HG02623 (cell line): ENCODE data around the gene HES4.

Experiments used
- ATAC-seq: cut with Tn5 transposase; IDR thresholded peaks from one replicate; pipeline ENCODE4 v1.9.1; 2021; ENCODE audit warnings: moderate library complexity; ENCODE audit not compliant: unreplicated experiment

The HES4 gene

DNA sequence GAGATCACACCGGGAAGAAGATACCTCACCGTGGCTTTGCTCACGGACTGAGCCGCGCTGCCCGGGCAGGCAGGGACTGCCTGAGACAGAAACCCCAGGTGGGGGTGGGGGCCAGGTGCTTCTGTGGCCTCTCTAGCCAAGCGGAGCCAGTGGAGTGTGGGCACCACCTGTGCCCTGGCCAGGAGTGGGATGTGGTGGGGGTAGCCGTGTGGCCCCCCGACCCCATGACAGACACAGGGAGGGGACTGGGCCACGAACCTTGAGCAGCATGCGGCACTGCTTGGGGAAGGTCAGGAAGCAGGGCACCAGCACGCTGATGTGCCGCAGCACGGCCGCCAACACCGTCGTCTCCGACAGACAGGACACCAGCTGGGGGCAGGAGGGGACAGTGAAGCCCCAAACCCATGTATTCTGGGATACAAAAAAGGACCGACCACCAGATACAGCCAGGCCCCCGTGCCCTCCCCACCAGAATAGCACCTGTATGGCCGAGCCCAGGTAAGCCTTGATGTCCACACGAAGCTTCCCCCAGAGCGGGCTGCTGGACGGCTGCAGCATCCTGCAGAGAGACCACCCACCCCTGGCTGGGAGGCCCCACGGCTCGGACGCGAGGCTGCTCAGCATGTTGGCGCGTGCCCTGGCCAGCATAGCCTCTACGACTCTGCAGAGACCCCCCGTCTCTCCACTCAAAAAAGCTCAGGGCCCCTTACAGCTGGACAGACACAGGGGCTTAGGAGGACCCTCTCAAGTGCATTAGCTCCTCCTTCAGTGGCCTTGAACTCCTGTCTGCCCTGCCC, 46.2 kb downstream of the HES4 start:
- ATAC-seq, result no peak

DNA sequence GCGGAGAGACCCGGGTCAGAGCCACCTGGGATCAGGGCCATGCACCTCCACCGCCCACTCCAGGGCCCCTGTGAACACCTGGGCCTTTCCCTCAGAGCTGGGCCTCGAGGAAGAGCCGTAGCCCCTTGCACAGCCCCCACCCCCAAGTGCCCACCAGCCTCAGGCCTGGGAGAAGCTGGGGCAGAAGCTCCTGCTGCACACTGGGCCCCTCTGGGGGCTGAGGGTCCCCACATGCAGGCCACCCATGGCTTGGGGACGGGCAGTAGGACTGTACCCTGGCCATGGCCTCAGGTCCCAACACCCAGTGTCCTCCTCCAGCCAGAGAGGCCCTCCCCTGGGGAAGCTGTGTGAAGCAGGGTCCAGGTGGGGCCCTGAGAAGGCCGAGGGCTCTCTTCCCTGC, 47.3 kb downstream of the HES4 start:
- no peak for ATAC-seq

DNA sequence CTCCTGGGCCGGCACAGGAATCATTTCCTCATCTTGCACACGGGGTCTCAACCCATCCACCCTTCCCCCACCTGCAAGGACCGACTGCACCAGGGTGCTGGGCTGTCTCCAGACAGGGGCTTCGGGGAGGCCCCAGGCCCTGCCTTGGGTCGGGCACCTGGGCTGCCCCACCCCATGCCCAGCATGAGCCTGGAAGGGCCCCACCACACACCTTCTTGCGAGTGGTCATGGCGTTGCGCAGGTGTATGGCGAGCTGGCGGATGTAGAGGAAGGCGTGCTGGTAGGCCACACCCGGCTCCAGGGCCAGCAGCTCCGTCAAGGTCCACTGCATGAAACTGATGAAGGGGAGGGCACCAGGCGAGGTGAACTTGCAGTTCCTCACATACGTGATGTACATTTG, 47.7 kb downstream of the HES4 start:
- no peak for ATAC-seq

DNA sequence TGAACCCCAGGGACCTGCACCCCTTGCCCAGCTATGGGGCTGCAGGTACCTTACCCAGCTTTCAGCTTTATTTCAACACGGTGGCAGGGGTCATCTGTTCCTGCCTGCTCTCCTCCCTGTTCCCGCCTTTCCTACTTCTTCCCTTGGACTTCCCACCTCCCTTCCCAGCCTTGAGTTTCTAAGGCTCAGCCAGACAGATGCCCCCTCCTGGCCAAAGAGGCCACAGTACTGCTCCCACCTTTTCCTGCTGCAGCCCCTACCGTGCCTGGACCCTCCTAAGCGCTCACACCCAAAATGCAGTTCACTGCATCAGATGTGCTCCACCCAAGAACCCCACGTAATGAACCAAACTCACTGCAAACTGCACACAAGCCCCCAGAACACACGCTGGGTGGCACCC, 48.5 kb downstream of the HES4 start:
- no peak for ATAC-seq

DNA sequence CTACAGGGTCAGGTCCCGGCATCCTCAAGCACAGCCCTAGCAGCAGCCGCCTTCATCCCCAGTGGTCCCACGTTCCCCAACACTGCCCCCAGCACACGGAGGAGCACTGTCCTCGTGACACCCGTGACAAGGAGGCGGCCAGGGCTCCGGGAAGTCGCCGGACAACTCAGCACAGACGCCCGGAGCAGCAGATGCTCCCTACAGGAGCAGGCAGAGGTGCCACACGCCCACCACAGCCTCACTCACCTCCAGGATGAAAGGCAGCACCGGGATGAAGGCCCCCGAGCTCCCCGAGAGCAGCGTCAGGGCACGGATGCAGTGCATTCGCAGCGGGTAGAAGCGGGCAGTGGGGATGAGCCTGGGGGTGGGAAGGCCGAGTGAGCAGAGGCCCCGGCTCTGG, 49.0 kb downstream of the HES4 start:
- no peak for ATAC-seq

DNA sequence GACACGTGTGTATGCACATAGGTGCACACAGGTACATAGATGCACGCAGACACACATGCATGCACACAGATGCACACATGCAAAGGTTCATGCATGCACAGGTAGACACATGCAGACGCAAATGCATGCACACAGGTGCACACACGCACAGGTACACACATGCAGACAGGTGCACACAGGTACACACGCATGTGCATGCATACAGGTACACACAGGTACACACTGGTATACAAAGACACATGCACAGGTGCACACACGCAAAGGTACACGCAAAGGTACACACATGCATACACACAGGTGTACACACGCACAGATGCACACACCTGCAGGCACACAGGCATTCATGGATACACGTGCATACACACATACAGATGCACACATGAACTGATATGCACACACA, 49.6 kb downstream of the HES4 start:
- ATAC-seq, result no peak
